Epithelial cell of proximal tubule (primary cell): Measurements from ENCODE around the gene MXRA7. TPM values are rescaled to one million over a fixed set of nuclear protein-coding genes. Genes with fewer than 3 reads are reported as not detected.

ENCODE experiments used
- DNase-seq: peaks from one replicate; pipeline ENCODE4 v3.0.0-alpha.2; 2011; ENCODE audit warnings: low read depth
- H3K4me3 ChIP-seq: 2 replicates; pipeline ENCODE4 v1.5.1; 2011; ENCODE audit warnings: low read depth, mild to moderate bottlenecking, low read length
- CTCF ChIP-seq: conservative IDR thresholded peaks from 2 replicates; pipeline ENCODE4 v1.5.1; 2012; ENCODE audit warnings: low read depth, mild to moderate bottlenecking, low read length
- total RNA-seq: library from RNA; depleted of rRNA; stranded (reverse); fragments of >200 nt; gene quantifications from 2 replicates; pipeline ENCODE4 v1.2.3, GENCODE V29; 2015

MXRA7 gene
- total RNA-seq, 1 donor from 2014 or later = 167 TPM

GRCh38 chr17:76659928-76660655, 50.7 kb downstream of the MXRA7 start:
- no peak overlapping the region for H3K4me3 ChIP-seq
- no peak for TF ChIP-seq CTCF
- DNase-seq = no peak

- no peak for DNase-seq
- H3K4me3 ChIP-seq = no peak overlapping the region
- no peak for TF ChIP-seq CTCF
These were observed 52.5 kb downstream of the MXRA7 start for GRCh38 chr17:76658242-76658662.

DNA sequence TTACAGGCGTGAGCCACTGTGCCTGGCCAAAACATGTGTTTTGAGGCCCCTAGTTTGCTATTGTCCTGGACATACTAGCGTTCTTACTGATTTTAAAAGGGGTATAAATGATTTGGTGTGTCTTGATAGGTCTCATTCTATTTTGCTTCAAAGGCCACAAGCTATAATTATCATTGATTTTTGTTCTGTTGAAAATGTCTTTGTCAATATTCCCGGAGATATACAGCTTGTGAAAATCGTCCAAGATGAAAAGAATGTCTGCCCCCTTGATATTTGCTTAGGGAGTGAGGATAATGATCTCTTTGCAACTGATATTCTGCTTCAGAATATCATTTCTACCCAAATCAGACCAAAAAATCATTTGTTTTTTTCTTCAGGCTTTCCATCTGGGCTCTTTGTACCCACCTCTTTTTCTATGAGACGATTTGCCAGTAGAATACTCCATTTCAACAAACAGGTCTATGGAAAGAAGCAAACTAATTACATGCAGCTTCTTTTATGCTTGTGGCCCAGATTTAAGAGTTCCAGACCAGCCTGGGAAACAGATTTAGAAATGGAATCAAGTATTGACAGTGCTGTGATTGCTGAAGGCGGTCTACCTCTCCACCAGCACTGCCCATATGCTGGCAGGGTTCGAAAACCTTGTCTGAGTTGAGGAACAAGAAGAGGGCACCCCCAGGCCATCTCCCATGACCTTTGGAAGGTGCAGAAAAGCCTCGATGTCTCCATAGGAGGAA, 53.1 kb downstream of the MXRA7 start:
- DNase-seq = no peak
- TF ChIP-seq CTCF = no peak
- H3K4me3 ChIP-seq = no peak overlapping the region

- no peak overlapping the region for H3K4me3 ChIP-seq
- TF ChIP-seq CTCF = no peak
- no peak for DNase-seq
These were observed 56.4 kb downstream of the MXRA7 start for GRCh38 chr17:76654408-76654807.

DNA sequence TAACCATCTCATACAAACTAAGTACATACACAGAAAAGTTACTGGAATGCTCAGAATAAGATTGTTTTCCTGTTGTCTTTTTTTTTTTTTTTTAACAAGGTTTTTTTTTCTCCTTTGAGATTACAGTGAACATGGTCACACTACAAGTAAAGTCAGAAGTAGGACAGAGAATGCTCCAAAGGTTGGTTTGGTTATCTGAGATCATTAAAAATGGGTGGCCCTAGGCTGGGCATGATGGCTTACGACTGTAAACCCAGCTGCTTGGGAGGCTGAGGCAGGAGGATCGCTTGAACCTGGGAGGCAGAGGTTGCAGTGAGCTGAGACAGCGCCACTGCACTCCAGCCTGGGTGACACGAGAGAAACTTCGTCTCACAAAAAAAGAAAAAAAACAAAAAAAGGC, 60.3 kb downstream of the MXRA7 start:
- no peak for DNase-seq
- TF ChIP-seq CTCF = no peak
- H3K4me3 ChIP-seq = no peak overlapping the region

GRCh38 chr17:76646712-76647111, 64.1 kb downstream of the MXRA7 start:
- DNase-seq = no peak
- H3K4me3 ChIP-seq = no peak overlapping the region
- TF ChIP-seq CTCF = no peak

GRCh38 chr17:76645481-76645880, 65.3 kb downstream of the MXRA7 start:
- H3K4me3 ChIP-seq = no peak overlapping the region
- no peak for TF ChIP-seq CTCF
- DNase-seq = no peak
